GM13976 (cell line): Measurements from ENCODE around the gene RPL32.
"Not testable (repeated sequence)": the region's sequence is repeated elsewhere in the genome, so short reads cannot be mapped to it uniquely, and the experiment has no call there.

Experiments
- DNase-seq: peaks from one replicate; pipeline ENCODE4 v3.0.0; 2012; ENCODE audit warnings: low spot score
- in situ Hi-C: fragments of 300-500 bp; cut with MboI; formaldehyde crosslinking; loops from one replicate; pipeline ENCODE4 v1.12.0; 2022; ENCODE audit warnings: low sequenced_read_pairs, mixed read lengths, inconsistent platforms; ENCODE audit not compliant: unreplicated experiment
- TF ChIP-seq, protein P1 (sequence below): IDR thresholded peaks from 2 replicates; pipeline ENCODE4 v1.5.1; 2012; ENCODE audit warnings: borderline replicate concordance, mild to moderate bottlenecking; ENCODE audit not compliant: insufficient read depth; ENCODE audit errors: extremely low read depth, missing control alignments, control extremely low read depth

RPL32 gene

DNA sequence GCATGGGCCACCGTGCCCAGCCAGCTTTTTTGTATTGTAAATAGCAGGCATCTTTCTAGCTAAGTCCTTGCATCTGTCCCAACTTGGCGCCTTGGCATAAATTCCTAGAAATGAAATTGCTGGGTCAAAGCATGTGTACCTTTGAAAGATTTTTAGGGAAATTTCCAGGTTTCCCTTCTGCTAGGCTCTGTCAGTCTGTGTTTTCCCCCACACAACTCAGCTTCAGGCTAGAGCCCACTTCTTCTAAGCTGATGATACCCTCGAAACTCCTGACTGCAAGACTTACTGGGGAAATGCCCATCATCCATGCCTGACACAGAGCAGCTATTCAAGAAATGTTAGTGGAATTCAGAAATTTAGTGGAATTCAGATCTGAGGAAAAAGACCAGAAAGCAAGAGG is 10.8 kb upstream of the RPL32 start:
- DNase-seq, result no peak
- TF ChIP-seq, protein P1, sequence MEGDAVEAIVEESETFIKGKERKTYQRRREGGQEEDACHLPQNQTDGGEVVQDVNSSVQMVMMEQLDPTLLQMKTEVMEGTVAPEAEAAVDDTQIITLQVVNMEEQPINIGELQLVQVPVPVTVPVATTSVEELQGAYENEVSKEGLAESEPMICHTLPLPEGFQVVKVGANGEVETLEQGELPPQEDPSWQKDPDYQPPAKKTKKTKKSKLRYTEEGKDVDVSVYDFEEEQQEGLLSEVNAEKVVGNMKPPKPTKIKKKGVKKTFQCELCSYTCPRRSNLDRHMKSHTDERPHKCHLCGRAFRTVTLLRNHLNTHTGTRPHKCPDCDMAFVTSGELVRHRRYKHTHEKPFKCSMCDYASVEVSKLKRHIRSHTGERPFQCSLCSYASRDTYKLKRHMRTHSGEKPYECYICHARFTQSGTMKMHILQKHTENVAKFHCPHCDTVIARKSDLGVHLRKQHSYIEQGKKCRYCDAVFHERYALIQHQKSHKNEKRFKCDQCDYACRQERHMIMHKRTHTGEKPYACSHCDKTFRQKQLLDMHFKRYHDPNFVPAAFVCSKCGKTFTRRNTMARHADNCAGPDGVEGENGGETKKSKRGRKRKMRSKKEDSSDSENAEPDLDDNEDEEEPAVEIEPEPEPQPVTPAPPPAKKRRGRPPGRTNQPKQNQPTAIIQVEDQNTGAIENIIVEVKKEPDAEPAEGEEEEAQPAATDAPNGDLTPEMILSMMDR, result no peak
- in situ Hi-C loops, result no loop called here

GRCh38 chr3:12845811-12846210 is 4.4 kb upstream of the RPL32 start:
- in situ Hi-C loops, result no loop called here
- DNase-seq, result no peak
- TF ChIP-seq, protein P1, result no peak

DNA sequence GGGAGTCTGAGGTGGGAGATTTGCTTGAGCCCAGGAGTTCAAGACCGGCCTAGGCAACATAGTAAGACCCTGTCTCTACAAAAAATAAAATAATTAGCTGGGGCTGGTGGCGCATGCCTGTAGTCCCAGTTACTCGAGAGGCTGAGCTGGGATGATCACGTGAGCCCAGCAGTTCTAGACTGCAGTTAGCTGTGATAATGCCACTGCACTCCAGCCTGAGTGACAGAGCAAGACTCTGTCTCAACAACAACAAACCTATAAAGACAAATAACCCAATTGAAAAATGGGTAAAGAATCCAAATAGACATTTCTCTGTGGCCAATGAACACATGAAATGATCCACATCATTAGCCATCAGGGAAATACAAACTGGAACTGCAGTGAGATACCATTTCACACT is 1.1 kb upstream of the RPL32 start:
- TF ChIP-seq, protein P1, result no peak
- in situ Hi-C loops, result no loop called here
- no peak for DNase-seq

GRCh38 chr3:12841970-12842328 is 584 bp upstream of the RPL32 start:
- no peak for DNase-seq

DNA sequence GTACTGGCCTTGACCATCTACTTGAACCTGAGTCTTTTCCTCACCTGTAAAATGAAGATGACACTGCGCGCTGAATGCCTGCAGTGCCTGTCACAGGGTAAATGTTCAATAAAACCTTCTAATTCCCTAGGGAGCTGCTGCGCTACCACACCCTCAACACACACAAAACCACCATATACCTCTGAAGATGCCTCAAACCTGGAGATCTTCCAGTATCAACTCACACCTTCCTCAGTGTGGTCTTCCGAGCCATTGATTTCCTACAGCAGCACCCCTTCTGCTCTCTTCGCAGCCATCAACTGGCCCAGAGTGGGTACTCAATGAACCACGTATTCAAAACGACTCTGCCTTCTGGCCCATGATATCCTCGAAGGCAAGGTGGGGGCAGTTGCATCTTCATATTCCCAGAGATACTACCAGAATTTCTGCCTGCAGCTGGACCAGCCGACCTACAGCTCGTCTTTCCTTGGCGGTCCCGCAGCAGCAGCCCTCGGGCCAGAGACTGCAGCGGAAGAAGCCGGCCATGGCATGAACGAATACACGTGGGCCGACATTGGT is 695 bp downstream of the RPL32 start:
- no peak for DNase-seq
- in situ Hi-C loops, result no loop called here
- TF ChIP-seq, protein P1, result no peak

More at GRCh38 chr3:12841970-12842328, 584 bp upstream of the RPL32 start:
- TF ChIP-seq, protein P1, result no peak
- in situ Hi-C loops, result no loop called here

DNA sequence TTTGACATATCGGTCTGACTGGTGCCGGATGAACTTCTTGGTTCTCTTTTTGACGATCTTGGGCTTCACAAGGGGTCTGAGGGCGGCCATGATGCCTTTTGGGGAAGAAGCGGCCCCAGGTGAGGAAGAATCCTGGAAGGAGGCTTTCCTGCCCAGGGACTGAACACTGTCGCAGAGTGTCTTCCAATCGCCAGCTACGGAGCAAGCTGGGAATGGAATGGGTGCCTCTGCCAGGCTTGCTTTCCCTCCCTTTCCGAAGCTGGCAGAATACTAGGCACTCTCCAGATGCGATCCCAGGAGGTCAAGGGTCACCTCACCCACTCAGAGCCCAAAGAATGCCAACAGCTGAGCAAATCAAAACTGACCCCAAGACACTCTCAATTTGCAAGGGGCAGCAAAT is 1.2 kb downstream of the RPL32 start:
- in situ Hi-C loops, DNase-seq: not testable (repeated sequence)

- DNase-seq, result no peak
- in situ Hi-C loops, result no loop called here
- TF ChIP-seq, protein P1, result no peak
Measured at GRCh38 chr3:12839156-12839946, 2.0 kb downstream of the RPL32 start.
